Breast epithelium (tissue), 4 donors: ENCODE results near the gene RNASET2. TPM values are rescaled to one million over a fixed set of nuclear protein-coding genes. Genes with fewer than 3 reads are reported as not detected.
A peak's percentile ranks its signal among the peaks of the same experiment; 100 is the strongest.

Source experiments
- DNase-seq, 2 donors: peaks; one replicate each; pipeline ENCODE4 v3.0.0-alpha.2; 2019; ENCODE audit warnings: low spot score in 2 of 2
- H3K27ac ChIP-seq, 2 donors: fragments of 200-600 bp; sonication (generic) in 1 of 2; one replicate each; pipeline ENCODE4 v1.5.1; 2016 to 2019; ENCODE audit warnings: mild to moderate bottlenecking in 1 of 2
- H3K27me3 ChIP-seq, 2 donors: fragments of 200-600 bp; sonication (generic) in 1 of 2; one replicate each; pipeline versions ENCODE4 v1.5.1 to v1.6.0; 2017 to 2019; ENCODE audit warnings: control low read depth in 1 of 2, mild to moderate bottlenecking in 1 of 2
- H3K36me3 ChIP-seq: fragments of 200-600 bp; one replicate; pipeline ENCODE4 v1.5.1; 2019
- H3K4me1 ChIP-seq, 2 donors: fragments of 200-600 bp; sonication (generic); one replicate each; pipeline ENCODE4 v1.5.1; 2016 to 2019; ENCODE audit warnings: control low read depth in 1 of 2
- H3K4me3 ChIP-seq, 3 donors: fragments of 200-600 bp; sonication (generic); 1 replicate in 2 of 3; 2 replicates in 1 of 3; pipeline ENCODE4 v1.5.1; 2016 to 2019; ENCODE audit warnings: mild to moderate bottlenecking in 3 of 3, moderate library complexity in 2 of 3
- H3K9me3 ChIP-seq, 2 donors: fragments of 200-600 bp; sonication (generic) in 1 of 2; one replicate each; pipeline ENCODE4 v1.5.1; 2016 to 2019; ENCODE audit warnings: control low read depth in 1 of 2
- POLR2A ChIP-seq: fragments of 450-650 bp; IDR thresholded peaks from one replicate; pipeline ENCODE4 v1.6.1; 2016; ENCODE audit warnings: antibody characterized with exemption, mild to moderate bottlenecking, moderate library complexity
- POLR2AphosphoS5 ChIP-seq, 3 donors: sonication (generic); formaldehyde crosslinking; IDR thresholded peaks; one replicate each; pipeline ENCODE4 v1.6.1; 2017; ENCODE audit warnings: antibody characterized with exemption in 3 of 3
- intact Hi-C: fragments of 100-400 bp; cut with DNase I; formaldehyde crosslinking; loops from one replicate; pipeline ENCODE4 v1.15.1; 2023; ENCODE audit warnings: low total_unique reads
- total RNA-seq, 3 donors: library from RNA; depleted of rRNA; stranded (reverse); fragments of >200 nt; gene quantifications; one replicate each; pipeline ENCODE4 v1.1.0, GENCODE V29; 2016
- TF ChIP-seq, protein P1 (sequence below), 3 donors: fragments of 450-650 bp; IDR thresholded peaks; one replicate each; pipeline ENCODE4 v1.5.1; 2016 to 2017; ENCODE audit warnings: antibody characterized with exemption in 3 of 3, mild to moderate bottlenecking in 3 of 3, moderate library complexity in 3 of 3

RNASET2 gene
- total RNA-seq, 3 donors from 2014 or later: 35.1 to 82.9 (median 80.6) TPM

DNA sequence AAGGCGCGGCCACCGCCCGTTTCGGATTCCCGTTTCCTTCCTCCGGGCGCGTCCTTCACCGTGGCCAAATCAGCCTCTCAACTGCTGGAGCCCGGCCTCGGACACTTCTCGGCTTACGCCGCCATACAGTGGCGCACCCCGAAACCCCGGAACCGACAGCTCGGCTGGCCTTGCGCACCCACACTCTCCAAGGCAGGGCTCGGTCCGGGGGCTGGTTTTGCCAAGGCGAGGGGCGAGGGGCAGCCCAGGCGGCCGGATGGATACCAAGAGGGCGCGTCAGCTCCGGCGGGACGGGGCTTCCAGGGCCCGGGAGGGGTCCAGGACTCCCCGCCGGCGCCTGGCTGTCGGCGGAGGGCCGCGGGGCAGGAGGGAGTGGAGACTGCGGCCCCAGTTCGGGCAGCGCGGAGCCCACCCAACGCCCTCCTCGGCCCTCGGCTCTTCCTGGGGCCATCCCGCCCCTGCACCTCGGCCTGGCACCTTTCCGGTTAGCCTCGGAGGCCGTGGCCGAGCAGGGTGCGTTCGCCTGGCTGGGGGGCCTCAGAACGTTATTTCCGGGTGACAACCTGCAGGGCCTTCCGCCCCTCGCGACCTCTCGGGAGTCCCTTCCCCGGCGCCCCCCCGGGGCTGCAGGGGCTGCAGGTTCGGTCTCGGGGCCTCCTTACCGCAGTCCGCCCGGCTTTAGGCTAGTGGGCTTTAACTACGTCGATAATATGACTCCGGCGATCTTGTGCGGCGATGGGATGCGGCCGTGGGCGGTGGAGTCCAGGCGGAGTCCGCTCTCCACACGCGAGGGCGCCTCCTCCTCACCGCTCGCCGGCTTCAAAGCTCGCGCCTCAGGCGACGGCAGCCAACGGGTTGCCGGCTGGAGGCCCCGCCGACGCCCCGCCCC, 42.1 kb upstream of the RNASET2 start:
- H3K4me1 ChIP-seq: peaks cover 0 to 6% of the 10 kb centered on the region in 2 donors
- TF ChIP-seq POLR2AphosphoS5 (IDR thresholded peaks at IDR 0.05) (no peak), POLR2A (no peak)
- TF ChIP-seq, protein P1, sequence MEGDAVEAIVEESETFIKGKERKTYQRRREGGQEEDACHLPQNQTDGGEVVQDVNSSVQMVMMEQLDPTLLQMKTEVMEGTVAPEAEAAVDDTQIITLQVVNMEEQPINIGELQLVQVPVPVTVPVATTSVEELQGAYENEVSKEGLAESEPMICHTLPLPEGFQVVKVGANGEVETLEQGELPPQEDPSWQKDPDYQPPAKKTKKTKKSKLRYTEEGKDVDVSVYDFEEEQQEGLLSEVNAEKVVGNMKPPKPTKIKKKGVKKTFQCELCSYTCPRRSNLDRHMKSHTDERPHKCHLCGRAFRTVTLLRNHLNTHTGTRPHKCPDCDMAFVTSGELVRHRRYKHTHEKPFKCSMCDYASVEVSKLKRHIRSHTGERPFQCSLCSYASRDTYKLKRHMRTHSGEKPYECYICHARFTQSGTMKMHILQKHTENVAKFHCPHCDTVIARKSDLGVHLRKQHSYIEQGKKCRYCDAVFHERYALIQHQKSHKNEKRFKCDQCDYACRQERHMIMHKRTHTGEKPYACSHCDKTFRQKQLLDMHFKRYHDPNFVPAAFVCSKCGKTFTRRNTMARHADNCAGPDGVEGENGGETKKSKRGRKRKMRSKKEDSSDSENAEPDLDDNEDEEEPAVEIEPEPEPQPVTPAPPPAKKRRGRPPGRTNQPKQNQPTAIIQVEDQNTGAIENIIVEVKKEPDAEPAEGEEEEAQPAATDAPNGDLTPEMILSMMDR (IDR thresholded peaks at IDR 0.05): no peak
- H3K27ac ChIP-seq: peak overlapping the region; percentile 80 to 83
- no peaks in the 10 kb centered on the region for H3K27me3 ChIP-seq
- intact Hi-C loops: no loop called here
- peak overlapping the region; percentile 84 to 99 (median 86) for H3K4me3 ChIP-seq
- no peaks in the 10 kb centered on the region for H3K36me3 ChIP-seq
- no peaks in the 10 kb centered on the region for H3K9me3 ChIP-seq
- DNase-seq: no peak

DNA sequence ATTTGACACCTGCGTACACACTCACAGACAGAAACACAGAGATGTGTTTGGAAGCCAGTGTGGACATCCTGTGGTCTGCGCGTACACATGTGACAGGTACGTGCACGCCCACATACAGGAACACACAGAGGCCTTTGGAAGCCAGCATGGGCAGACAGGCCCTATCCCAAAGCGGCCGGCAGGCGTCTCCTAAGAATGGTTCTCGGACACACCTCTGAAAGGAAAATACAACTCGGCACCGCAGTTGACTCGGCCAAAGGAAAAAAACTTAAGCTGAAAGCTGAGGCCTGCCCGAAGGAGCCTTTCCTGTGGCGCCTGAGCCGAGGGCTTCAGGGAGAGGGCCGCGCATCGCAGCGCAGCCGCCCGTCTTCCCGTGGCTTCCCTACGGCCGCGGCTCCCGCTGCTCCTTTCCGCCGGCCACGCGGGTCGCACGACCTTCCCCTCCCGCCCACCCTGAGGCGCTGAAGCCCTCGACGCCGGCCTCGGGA, 41.5 kb upstream of the RNASET2 start:
- Histone ChIP-seq H3K27ac (peak overlapping the region; percentile 80 to 83), H3K4me3 (peak overlapping the region; percentile 84 to 99 (median 86)), H3K36me3 (no peaks in the 10 kb centered on the region), H3K9me3 (no peaks in the 10 kb centered on the region), H3K4me1 (peaks cover 0 to 6% of the 10 kb centered on the region in 2 donors), H3K27me3 (no peaks in the 10 kb centered on the region)
- peak; percentile 53 to 78 for DNase-seq
- intact Hi-C loops: loop anchor here (2.0 kb wide), 1 partner anchor 125 kb away; the partner anchor contains the start of gene CCR6
- TF ChIP-seq, protein P1 (IDR thresholded peaks at IDR 0.05): peak in 2 of 3 donors; percentile 20 to 42
- no peak for TF ChIP-seq POLR2AphosphoS5 (IDR thresholded peaks at IDR 0.05)

DNA sequence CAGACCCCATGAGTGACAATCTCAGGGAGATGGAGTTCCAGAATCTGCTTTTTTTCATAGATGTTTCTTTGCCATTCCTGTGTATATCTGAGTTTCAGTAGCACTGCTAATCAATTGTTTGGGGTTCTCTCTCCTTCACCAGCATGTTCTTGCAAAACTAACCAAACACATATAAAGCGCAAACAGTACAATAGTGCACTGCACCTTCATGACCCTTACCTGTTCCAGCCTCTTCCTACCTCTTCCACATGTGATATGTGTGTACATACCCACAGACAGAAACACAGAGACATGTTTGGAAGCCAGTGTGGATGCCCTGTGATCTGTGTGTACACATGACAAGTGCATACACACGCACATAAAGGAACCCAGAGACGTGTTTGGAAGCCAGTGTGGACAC, 41.0 kb upstream of the RNASET2 start:
- peaks cover 0 to 6% of the 10 kb centered on the region in 2 donors for H3K4me1 ChIP-seq
- no peak for DNase-seq
- no peak for TF ChIP-seq POLR2A
- TF ChIP-seq, protein P1 (IDR thresholded peaks at IDR 0.05): no peak
- no peak for TF ChIP-seq POLR2AphosphoS5 (IDR thresholded peaks at IDR 0.05)
- no peak overlapping the region for H3K27ac ChIP-seq
- H3K36me3 ChIP-seq: no peaks in the 10 kb centered on the region
- peak overlapping the region in 1 of 3 donors; percentile 84 for H3K4me3 ChIP-seq
- H3K27me3 ChIP-seq: no peaks in the 10 kb centered on the region
- no peaks in the 10 kb centered on the region for H3K9me3 ChIP-seq
- intact Hi-C loops: loop anchor here (2.0 kb wide), 1 partner anchor 125 kb away; the partner anchor contains the start of gene CCR6

DNA sequence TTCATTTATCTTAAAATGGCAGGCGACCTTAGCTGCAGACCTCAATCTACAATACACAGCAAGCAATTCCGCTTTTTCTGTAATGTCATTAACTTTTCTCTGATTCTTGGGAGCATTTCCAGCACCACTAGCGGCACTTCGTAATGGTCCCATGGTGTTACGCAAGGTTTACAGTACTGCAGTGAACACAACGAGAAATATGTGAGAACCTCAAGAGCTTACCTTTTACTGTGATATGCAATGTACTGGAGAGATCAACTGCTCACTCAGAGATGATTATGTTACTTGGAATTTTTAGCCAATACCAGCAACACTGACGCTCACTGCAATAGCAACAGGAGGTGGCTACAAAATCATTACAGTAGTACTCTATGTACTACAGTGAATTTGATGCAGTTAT, 40.1 kb upstream of the RNASET2 start:
- intact Hi-C loops: loop anchor here (2.0 kb wide), 1 partner anchor 126 kb away; the partner anchor contains the start of gene CCR6

More for the DNA sequence above, 40.1 kb upstream of the RNASET2 start:
- H3K9me3 ChIP-seq: no peaks in the 10 kb centered on the region
- no peak overlapping the region for H3K4me3 ChIP-seq
- no peaks in the 10 kb centered on the region for H3K27me3 ChIP-seq
- no peak for TF ChIP-seq POLR2AphosphoS5 (IDR thresholded peaks at IDR 0.05)
- no peak for TF ChIP-seq POLR2A
- TF ChIP-seq, protein P1 (IDR thresholded peaks at IDR 0.05): no peak
- no peak overlapping the region for H3K27ac ChIP-seq
- DNase-seq: no peak
- H3K4me1 ChIP-seq: peaks cover 0 to 6% of the 10 kb centered on the region in 2 donors
- H3K36me3 ChIP-seq: no peaks in the 10 kb centered on the region
